Measurements from ENCODE around the gene KLHL6.
"Not testable (repeated sequence)": the region's sequence is repeated elsewhere in the genome, so short reads cannot be mapped to it uniquely, and the experiment has no call there.

Gene KLHL6

DNA sequence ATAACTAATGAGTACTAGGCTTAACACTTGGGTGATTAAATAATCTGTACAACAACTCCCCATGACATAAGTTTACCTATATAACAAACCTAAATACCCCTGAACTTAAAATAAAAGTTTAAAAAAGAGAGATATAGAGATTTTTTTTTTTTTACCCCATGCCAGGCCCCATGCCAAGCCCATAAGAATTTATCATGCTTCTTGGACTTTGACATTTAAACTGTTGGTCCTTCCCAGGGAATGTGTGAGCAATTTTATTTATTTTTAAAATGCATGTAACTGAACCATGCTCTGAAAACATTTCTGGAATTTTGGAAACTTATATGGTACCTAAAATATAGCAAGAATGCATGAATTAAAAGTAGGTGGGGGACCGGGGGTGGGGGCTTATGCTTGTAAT is 26.3 kb downstream of the KLHL6 start:
- DNase-seq: no peak

DNA sequence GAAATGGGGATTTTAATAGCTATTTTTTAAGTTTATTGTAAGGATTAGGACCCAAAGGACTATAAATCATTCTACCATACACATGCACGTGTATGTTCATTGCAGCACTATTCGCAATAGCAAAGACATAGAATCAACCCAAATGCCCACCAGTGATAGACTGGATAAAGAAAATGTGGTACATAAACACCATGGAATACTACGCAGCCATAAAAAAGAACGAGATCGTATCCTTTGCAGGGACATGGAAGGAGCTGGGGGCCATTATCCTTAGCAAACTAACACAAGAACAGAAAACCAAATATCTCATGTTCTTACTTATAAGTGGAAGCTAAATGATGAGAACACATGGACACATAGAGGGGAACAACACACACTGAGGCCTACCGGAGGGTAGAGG is 26.7 kb downstream of the KLHL6 start:
- DNase-seq: not testable (repeated sequence)

DNA sequence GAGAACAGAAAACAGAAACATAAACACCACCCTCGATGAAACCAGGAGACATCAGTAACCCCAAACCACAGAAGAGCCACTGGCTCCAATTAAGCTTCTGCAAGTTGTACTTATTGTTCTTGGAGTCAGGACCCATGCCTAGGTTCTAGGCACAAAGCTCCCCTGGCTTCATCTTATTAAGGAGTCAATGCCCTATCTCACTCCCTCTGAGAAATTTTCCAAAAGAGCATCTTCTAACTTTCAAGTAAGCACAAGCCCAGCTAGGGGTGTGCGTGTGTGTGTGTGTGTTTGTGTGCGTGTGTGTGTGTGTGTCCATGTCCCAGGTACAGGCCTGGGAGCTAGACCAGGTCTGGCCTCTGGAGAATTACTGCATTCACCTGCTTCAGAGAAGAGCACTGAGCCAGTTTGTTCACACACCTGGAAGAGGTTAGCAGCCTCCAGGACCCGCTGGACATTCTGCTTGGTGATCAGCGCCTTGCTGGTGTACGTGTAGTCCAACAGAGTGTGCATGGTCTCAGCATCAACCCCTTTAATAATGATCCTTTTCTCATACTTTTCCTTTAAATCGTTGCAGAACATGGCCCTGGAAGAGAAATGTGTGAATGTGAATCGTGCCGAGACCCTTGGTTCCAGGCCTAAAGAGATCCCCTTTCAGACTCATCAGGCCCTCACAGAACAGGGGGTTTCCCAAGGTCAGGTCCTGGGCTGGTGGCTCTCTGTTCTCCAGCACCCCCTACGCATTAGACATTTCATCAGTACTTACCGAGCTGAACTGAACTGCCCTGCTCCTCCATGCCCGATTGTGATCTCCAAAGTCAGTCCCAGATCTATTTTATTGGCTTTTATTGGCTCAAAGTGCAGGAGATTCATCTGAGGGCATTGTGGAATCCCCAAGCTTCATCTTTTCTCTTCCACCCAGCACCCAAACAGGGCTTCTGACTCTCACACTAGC is 27.8 kb downstream of the KLHL6 start:
- DNase-seq: no peak

DNA sequence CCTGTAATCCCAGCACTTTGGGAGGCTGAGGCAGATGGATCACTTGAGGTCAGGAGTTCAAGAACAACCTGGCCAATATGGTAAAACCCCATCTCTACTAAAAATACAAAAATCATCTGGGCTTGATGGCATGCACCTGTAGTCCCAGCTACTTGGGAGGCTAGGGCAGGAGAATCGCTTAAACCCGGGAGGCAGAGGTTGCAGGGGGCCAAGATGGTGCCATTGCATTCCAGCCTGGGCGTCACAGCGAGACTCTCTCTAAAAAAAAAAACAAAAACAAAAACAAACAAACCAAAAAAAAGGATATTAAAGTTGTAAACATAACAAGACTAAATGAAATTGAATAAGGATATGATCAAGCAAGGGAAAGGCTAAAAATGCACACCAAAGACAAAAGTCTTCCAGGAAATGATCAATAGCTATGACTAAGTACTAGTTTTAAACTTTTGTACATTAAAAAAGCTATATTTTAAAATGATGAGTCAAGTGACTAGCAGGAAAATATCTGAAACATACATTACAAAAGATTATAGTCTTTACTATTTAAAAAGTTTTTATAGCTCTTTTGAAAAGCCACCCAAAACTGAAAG is 28.6 kb downstream of the KLHL6 start:
- no peak for DNase-seq

DNA sequence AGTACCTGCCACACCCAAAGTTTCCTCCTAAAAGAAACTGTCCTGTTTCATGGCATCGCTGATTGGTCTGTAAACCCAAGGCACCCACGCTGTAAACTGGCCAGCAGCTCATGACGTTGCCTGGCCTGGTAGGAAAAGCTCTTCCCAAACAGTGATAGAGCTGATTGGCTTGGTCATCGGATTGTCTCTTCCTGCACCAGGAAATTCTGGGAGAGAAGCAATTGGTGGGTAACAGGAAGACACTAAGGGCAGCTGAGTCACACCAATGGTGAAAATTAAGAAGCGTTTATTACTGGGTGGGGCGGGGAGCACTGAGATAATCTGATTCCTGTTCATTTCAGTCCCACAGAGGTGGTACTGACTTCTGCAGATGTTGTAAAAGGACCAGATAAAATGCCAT is 31.0 kb downstream of the KLHL6 start:
- DNase-seq: no peak

DNA sequence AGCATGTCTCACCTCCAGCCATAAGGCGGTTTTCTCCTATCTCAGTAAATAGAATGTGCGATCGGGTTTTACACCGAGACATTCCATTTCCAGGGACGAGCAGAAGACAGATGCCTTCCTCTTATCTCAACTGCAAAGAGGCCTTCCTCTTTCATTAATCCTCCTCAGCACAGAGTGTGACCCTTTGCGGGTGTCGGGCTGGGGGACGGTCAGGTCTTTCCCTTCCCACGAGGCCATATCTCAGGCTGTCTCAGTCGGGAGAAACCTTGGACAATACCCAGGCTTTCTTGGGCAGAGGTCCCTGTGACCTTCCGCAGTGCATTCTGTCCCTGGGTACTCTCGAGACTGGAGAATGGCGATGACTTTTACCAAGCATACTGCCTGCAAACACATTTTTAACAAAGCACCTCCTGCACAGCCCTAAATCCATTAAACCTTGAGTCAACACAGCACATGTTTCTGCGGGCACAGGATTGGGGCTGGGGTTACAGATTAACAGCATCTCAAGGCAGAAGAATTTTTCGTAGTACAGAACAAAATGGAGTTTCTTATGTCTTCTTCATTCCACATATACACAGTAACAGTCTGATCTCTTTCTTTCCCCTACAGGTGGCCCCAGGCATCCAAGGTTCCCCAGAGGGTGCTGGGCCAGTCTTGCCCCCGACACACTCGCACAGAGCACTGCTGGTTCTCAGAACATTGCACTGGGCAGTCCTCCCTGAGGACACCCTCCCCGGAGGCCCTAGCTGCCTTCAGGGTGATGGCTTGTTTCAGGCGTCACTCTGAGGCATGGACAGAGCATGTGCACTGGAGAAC is 34.6 kb downstream of the KLHL6 start:
- not testable (repeated sequence) for DNase-seq

DNA sequence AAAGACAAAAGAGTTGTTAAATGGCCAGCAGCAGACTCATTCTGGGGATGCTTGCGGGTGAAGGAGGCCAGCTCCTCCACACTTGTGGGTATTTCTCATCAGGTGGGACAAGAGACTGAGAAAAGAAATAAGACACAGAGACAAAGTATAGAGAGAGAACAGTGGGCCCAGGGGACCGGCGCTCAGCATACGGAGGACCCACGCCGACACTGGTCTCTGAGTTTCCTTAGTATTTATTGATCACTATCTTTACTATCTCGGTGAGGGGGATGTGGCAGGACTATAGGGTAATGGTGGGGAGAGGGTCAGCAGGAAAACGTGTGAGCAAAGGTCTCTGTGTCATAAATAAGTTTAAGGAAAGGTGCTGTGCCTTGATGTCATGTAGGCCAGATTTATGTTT is 35.2 kb downstream of the KLHL6 start:
- not testable (repeated sequence) for DNase-seq

DNA sequence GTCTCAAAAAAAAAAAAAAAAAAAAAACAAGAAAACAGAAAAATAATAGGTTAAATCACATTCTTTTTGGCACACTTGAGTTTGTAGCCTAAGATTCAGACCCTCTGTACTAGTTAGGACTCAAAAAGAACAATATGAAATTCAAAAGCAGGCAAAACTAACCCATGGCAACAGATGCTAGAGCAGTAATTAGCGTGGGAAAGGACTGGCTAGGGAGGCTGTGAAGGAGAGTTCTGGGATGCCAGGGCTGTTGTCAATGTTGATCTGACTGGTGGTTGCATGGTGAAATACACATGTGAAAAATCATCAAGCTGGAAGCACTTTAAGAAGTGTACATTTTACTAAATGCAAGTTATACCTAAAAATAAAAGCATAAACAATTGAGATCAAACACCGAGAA is 35.6 kb downstream of the KLHL6 start:
- DNase-seq: no peak

DNA sequence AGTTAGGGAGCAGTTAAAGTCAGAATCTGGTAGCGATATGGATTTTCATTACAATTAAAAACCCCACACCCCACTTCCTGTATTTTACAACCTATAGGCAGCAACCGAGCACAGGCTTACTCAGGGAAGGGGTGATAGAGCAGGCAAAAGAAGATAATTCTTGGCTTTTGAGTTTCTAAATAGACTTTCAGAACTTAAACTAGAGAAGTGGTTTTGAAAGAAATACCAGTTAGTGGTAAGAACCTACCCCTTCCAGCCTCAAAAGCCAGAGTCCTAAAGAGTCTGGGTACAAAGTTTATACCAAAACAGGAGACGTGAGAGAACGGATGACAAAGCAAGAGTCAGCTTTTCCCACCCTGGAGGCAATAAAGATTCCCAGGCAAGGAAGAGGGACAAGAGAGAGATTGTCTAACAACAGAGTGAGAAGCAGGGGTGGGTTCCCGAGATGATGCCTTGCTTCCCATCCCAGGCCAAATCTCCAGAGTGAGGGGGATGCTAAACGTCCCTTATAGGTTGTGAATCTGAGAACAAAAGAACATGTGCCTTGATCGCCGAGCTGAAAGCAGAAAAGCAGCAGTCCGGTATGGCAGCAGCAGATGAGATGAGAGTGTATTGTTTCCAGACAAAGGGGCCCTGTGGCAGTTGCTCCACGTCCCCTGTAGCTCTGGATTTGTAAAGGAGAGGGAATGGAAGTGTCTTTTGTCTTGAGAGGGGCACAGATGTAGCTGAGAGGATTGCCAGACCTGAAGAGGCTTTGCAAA is 36.8 kb downstream of the KLHL6 start:
- no peak for DNase-seq

DNA sequence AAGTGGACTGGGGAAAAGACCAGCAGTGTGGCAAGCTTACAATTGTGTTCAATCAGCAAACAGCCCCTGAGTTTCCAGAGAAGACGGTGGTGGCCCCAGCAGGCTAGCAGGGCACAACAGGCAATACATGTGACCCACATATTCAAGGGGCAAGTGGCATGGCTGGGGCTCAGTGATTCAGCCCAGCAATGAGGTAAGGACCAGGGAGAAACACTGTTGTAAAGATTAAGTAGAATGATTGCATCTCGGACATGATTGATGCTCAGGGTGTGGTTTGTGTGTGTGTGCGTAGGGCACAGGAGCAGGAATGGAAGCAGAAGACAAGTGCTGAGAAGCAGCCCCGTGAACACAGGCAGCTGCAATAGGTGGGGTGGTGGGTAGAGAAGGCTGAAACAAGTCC is 37.9 kb downstream of the KLHL6 start:
- DNase-seq: no peak

DNA sequence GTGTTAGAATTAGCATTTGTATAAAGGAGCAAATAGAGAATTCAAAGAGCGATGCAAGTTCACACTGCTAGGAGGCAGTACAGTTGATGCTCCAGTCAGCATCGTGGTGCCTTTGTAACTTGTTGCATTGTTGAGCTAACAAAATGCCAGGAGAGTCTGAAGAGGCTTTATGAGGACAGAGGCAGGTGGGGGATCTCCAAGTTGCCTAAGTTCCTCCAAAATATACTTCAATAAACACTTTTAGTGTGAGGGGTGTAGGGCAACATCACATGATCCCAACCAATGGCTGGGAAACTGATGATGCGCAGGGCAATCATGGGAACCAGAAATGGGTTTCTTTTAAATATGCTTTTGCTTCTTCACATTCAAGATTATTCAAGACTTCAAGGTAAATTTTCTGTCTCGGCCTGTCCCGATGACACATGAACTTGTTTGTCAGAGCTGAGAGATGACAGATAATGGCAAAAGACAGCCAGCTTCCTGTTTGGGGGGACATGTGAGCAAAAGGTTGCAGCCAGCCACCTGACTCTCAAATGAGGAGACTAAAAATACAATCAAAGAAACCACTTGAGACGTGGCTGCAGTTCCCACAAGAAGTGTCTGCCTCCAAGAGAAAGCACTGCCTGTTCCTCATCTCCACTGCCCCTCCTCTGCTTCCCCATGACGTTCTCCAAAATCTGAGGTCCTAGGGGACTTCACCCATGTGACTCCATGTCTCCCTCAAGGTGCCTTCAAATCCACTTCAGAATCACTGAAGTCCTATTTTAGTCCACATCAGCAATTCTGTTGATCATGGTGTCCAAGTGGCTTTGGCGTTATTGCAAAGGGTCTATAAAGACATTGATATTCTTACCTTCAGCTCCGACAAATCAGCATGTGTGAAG is 39.3 kb downstream of the KLHL6 start:
- DNase-seq: peak; percentile 47

DNA sequence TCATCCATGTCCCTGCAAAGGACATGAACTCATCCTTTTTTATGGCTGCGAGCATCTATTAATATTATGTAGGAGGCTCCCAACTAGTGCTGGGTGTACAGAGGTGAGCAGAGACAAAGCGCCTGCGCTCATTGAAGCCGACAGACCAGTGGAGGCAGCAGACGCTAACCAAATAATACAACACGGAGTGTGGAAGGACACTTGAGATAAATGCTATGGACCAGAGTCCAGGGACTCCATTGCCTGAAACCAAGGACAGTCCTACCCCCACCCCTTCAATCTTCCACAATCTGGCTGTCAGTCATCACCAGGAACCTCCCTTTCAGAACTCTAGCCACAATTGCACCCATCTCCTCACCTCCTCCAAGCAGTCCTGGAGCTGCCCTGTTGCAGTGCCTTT is 41.5 kb downstream of the KLHL6 start:
- no peak for DNase-seq

DNA sequence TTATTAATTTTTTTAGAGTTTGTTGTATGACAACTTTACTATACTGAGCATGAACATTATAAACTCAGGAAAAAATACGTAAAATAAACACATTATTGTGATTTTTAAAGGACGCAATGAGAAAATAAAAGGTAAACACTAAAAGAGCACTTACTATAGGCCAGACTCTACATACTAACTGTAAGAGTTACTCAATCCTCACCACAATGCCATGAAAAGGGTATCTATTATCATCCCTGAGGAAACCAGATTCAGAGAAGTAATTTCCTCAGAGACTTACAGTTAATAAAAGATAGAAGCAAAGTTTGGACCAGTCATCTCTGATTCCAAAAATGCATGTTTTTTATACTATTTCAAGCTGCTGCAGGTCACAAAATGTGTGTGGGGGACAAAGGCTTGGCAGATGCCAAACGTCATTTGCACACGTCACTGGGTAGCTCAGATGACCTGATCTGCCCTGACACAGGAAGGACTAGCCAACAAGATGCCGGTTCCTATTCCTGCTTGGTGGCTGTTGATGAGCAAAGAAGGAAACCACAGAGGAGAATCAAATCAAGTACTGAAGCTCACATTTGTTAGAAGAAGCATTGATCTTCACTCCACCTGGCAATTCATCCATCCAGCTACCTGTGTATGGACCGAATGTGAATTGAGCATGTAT is 42.3 kb downstream of the KLHL6 start:
- peak; percentile 49 for DNase-seq

DNA sequence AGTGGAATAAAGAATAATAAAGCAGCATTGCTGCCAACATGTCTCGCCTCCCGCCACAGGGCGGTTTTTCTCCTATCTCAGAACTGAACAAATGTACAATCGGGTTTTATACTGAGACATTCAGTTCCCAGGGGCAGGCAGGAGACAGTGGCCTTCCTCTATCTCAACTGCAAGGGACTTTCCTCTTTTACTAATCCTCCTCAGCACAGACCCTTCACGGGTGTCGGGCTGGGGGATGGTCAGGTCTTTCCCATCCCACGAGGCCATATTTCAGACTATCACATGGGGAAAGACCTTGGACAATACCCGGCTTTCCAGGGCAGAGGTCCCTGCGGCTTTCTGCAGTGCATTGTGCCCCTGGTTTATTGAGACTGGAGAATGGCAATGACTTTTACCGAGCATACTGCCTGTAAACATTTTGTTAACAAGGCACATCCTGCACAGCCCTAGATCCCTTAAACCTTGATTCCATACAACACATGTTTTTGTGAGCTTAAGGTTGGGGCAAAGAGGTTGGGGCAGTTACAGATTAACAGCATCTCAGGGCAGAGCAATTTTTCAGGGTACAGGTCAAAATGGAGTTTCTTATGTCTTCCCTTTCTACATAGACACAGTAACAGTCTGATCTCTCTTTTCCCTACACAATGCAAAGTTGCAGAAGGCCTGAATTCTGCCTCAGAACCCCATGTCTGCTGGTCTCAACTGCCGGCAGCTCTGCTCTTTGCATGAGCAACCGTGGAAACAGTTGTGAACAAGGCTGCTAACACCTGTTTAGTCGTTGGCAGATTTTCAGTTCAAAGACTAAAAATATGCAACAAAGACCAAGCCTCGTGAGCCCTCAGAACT is 44.0 kb downstream of the KLHL6 start:
- DNase-seq: not testable (repeated sequence)

DNA sequence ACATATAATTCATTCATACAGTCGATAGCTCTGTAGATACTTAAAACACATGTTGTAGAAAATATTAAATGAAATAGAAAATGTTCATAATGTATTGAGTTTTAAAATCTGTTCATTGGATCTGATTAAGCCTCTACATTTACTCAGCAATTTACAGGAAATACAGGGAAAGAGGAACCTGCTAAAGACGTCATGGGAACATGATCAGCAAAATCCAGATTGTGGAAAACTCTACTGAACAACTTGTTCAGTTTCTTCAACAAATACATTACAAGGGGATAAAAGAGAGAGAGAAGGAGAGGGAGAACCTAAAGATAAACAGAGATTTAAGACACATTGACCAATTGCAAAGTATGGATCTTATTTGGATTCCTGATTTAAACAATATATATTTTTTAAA is 46.7 kb downstream of the KLHL6 start:
- DNase-seq: no peak

DNA sequence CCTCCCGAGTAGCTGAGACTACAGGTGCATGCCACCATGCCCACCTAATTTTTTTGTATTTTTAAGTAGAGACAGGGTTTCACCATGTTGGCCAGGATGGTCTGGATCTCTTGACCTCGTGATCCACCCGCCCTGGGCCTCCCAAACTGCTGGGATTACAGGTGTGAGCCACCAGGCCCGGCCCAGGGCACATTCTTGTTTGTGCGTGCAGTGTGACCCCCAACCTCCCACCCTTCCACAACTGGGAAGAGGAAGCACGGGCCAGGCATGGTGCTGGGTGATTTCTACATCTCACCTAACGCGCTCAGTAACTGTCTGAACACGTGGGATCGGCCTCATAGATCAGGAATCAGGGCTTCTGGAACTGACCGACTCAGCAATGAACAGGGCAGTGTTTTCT is 48.0 kb downstream of the KLHL6 start:
- DNase-seq: no peak

DNA sequence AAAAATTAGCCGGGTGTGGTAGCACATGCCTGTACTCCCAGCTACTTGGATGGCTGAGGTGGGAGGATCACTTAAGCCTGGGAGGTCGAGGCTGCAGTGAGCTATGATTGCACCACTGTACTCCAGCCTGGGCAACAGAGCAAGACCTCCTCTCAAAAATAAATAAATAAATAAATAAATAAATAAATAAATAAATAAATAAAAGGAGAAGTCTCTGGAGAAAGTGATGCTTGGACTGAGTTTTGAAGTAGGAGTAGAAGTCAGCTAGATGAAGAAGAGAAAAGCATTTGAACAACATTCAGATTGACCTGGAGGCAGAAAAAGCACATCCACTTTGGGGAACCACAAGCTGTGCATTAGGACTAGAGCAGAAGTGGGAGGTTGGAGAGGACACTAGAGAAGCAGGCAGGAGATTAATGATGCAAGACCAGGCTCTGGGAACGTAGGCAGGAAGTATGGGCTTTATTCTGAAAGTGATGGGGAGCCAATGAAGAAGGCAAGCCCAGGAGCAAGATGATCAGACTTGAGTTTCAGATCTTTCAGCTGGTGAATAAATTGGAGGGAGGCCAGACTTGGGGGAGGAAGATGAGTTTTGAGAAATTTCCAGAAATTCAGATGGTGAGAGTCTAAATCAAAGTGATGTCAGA is 48.7 kb downstream of the KLHL6 start:
- no peak for DNase-seq

DNA sequence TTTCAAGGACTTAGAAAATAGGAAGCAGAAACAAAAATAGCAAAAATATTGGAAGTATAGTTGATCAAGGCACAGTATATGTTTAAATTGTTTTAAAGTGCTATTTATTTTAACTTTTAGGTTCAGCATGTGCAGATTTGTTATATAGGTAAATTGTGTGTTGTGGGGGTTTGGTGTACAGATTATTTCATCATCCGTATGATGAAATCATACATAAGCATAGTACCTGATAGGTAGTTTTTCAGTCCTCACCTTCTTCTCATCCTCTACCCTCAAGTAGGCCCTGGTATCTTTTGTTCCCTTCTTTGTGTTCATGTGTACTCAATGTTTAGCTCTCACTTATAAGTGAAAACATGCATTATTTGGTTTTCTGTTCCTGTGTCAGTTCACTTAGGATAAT is 50.9 kb downstream of the KLHL6 start:
- DNase-seq: no peak

DNA sequence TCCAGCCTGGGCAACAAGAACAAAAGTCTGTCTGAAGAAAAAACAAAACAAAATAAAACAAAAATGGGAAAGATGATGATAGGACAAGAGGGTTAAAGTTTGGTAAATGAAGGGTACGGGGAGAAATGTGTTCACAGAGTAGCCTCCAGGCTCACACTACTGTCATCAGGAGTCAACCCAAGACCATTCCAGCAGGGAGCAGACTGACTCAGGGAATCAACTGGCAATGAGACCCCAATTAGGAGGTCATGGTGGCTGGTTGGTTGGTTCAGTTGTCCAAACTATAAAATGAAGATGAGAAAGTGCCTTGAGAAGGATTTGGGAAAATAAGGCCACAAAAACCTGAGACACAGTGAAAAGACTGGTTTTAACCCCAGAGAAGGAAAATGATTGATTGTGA is 51.8 kb downstream of the KLHL6 start:
- DNase-seq: no peak

Data from stimulated activated CD4-positive, alpha-beta T cell treated with anti-CD3 and anti-CD28 coated beads, Interleukin-15, amount 100 ng/mL, for 24 hours (primary cell).